Measurements from ENCODE around the gene KRTAP9-9.

DNA sequence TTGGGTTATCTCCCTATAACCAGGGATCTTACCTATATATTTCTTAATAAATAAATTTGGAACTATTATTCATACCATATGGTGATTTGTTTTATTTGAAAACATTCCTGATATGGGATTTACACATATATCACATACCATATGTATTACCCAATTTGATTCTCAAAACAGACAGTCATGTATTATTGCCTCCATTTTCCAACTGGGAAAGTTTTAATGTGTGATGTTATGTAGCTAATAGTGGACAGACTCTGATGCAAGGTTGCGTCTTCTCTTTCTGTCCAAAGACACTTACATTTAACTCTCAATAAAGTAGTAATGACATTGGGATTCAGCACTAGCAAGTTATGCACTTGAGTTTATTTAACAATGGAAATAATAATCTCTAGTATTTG is 1.1 kb downstream of the KRTAP9-9 start:
- no peak for TF ChIP-seq EZH2phosphoT487 (conservative IDR thresholded peaks at IDR 0.05; ENCODE audit: low read length)
- TF ChIP-seq, protein P1, sequence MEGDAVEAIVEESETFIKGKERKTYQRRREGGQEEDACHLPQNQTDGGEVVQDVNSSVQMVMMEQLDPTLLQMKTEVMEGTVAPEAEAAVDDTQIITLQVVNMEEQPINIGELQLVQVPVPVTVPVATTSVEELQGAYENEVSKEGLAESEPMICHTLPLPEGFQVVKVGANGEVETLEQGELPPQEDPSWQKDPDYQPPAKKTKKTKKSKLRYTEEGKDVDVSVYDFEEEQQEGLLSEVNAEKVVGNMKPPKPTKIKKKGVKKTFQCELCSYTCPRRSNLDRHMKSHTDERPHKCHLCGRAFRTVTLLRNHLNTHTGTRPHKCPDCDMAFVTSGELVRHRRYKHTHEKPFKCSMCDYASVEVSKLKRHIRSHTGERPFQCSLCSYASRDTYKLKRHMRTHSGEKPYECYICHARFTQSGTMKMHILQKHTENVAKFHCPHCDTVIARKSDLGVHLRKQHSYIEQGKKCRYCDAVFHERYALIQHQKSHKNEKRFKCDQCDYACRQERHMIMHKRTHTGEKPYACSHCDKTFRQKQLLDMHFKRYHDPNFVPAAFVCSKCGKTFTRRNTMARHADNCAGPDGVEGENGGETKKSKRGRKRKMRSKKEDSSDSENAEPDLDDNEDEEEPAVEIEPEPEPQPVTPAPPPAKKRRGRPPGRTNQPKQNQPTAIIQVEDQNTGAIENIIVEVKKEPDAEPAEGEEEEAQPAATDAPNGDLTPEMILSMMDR (IDR thresholded peaks at IDR 0.05; ENCODE audit: insufficient read depth, low read length, poor library complexity, severe bottlenecking) = no peak

Data from SU-DHL-6 (cell line).